DOHH2 (cell line): ENCODE measurements around the gene FLRT1.

Source experiments
- EZH2phosphoT487 ChIP-seq: fragments of 200-600 bp; sonication (generic); IDR thresholded peaks from 2 replicates; pipeline ENCODE4 v1.6.1; 2017; ENCODE audit warnings: borderline replicate concordance, mild to moderate bottlenecking, antibody characterized with exemption, low read length, moderate library complexity, mixed read lengths
- TF ChIP-seq, protein P1 (sequence below): fragments of 200-600 bp; sonication (generic); IDR thresholded peaks from one replicate; pipeline ENCODE4 v1.5.1; 2014; ENCODE audit warnings: antibody characterized with exemption, mild to moderate bottlenecking, low read depth, low read length; ENCODE audit not compliant: poor library complexity, severe bottlenecking

DNA sequence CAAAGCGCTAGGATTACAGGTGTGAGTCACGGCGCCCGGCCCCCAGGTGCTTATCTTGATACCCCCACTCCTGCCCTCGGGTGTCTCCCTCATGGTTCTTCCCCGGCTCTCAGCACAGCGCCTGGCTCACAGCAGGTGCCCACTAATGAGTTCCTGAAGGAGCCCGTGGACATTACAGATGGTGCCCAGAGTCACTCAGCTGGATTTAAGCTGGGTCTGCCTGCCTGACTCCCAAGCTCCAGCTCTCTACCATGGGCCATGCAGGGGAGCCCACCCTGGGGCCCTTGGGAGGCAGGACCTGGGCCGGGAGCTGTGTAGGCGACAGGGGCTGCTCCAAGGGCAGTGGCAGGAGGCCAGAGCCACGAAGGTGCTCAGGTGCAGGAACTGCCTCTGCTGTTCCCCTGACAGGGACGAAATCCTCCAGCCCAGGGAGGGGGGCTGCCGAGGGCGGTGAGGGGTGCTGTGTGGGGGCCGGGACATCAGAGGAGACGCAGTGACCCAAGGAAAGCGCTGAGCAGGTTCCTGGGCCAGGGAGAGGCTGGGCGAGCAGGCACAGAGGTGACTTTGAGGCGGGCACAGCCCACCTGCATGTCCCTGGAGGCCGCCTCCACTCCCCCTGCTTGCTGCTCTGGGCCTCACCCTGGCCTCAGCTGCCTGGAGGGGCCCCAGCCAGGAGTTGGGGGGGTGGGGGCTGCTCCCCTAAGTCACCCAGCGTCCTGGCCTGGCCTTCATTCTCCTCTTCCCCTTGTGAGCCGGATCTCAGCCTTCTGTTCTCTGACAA lies 14.6 kb upstream of the FLRT1 start:
- TF ChIP-seq, protein P1, sequence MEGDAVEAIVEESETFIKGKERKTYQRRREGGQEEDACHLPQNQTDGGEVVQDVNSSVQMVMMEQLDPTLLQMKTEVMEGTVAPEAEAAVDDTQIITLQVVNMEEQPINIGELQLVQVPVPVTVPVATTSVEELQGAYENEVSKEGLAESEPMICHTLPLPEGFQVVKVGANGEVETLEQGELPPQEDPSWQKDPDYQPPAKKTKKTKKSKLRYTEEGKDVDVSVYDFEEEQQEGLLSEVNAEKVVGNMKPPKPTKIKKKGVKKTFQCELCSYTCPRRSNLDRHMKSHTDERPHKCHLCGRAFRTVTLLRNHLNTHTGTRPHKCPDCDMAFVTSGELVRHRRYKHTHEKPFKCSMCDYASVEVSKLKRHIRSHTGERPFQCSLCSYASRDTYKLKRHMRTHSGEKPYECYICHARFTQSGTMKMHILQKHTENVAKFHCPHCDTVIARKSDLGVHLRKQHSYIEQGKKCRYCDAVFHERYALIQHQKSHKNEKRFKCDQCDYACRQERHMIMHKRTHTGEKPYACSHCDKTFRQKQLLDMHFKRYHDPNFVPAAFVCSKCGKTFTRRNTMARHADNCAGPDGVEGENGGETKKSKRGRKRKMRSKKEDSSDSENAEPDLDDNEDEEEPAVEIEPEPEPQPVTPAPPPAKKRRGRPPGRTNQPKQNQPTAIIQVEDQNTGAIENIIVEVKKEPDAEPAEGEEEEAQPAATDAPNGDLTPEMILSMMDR = no peak
- TF ChIP-seq EZH2phosphoT487 = no peak
